AG10803 (cell line): ENCODE data around the gene KMT2E.
A peak's percentile ranks its signal among the peaks of the same experiment; 100 is the strongest.
"Not testable (repeated sequence)": the region's sequence is repeated elsewhere in the genome, so short reads cannot be mapped to it uniquely, and the experiment has no call there.

ENCODE experiments used
- DNase-seq: peaks from one replicate; pipeline ENCODE4 v3.0.0; 2010; ENCODE audit warnings: low read depth
- H3K4me3 ChIP-seq: 2 replicates; pipeline ENCODE4 v1.5.1; 2011; ENCODE audit warnings: mild to moderate bottlenecking, low read length, control low read depth
- TF ChIP-seq, protein P1 (sequence below): conservative IDR thresholded peaks from 2 replicates; pipeline ENCODE4 v1.5.1; 2011; ENCODE audit warnings: mild to moderate bottlenecking, low read length, control low read depth, inconsistent platforms

KMT2E gene

DNA sequence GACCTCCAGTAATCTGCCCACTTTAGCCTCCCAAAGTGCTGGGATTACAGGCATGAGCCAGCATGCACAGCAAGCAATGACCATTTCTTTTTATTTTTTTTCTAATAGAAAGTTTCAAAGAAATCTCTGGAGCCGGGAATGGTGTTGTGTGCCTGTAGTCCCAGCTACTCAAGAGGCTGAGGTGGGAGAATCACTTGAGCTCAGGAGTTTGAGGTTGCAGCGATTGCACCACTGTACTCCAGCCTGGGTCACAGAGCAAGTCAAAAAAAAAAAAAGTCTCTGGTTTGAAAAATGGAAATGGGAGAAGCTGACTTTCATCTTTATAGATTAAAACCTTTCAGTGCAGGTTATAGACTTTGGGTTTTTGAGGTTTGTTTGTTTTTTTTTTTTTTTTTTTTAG lies 44.8 kb upstream of the KMT2E start:
- TF ChIP-seq, protein P1, sequence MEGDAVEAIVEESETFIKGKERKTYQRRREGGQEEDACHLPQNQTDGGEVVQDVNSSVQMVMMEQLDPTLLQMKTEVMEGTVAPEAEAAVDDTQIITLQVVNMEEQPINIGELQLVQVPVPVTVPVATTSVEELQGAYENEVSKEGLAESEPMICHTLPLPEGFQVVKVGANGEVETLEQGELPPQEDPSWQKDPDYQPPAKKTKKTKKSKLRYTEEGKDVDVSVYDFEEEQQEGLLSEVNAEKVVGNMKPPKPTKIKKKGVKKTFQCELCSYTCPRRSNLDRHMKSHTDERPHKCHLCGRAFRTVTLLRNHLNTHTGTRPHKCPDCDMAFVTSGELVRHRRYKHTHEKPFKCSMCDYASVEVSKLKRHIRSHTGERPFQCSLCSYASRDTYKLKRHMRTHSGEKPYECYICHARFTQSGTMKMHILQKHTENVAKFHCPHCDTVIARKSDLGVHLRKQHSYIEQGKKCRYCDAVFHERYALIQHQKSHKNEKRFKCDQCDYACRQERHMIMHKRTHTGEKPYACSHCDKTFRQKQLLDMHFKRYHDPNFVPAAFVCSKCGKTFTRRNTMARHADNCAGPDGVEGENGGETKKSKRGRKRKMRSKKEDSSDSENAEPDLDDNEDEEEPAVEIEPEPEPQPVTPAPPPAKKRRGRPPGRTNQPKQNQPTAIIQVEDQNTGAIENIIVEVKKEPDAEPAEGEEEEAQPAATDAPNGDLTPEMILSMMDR = no peak
- no peak for DNase-seq
- H3K4me3 ChIP-seq = no peak overlapping the region

DNA sequence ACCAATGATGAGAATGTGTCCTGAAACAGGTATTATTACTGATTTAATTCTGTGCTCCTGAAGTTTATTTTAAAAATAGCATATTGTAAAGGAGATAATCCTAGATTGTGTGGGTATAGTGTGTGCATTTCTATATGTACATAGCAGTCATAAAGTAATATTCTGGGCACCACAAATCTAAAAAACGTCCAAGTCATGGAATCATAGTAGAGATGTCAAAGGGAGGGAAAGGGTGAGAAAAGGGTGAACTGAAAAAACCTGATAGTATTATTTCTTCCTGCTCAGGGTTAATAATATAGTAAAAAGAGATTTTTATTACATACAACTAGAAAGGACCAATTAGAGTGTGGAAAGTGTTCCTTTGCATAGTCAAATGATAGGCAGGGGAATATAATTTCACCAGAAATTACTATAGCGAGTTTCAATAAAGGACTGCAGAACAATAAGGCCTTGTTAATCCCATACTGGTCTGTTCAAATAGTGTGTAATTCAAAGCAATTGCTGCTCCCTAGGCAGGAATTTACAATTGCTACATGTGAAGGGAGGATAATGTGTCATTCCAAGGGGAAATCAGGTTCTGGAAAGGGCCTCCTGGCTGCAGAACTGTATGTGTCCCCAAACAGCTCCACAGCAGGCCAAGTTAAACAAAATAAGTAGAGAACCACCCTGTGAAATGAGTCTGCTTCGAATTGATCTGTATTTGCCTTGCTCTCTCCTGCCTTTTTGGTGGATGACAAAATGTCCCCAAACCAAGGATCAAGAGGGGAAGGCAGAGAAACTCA lies 42.5 kb upstream of the KMT2E start:
- no peak overlapping the region for H3K4me3 ChIP-seq
- peak; percentile 66 for DNase-seq
- TF ChIP-seq, protein P1 = no peak

DNA sequence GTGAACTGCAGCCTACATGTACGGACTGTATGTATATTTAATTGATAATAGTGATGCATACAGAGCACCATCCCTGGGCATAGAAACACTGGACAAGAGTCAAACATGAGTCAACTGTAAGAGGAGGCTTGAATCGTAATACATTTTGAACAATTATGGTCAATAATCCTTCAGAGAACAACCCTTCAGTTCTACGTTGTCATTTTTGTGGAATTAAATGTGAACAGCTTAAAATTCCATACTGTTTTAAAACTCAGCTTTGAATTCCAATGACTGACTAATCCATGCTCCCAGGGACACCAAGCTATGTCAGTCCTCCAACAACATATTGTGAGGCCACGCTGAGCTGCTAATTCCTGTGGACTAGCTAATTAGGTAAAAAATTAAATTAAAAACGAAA lies 41.5 kb upstream of the KMT2E start:
- H3K4me3 ChIP-seq = no peak overlapping the region
- peak; percentile 86 for DNase-seq
- TF ChIP-seq, protein P1 = no peak

DNA sequence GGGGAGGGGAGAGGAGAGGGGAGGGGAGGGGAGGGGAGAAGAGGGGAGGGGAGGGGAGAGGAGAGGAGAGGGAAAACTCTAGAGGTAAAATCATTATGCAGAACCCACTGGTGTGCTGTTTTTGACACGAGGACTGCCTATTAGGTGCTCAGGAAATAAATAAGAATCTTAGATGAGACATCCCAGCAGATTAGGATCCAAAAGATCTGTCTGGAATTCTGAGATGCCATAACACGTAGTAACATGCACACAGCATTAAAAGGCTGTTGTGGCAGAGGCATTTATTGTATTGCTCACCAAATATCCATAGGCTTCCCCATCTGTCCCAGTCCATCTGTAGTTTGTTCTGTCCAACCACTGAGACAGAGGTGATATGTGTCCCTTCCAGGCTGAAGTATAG lies 40.8 kb upstream of the KMT2E start:
- no peak overlapping the region for H3K4me3 ChIP-seq
- TF ChIP-seq, protein P1 = no peak
- DNase-seq = no peak

DNA sequence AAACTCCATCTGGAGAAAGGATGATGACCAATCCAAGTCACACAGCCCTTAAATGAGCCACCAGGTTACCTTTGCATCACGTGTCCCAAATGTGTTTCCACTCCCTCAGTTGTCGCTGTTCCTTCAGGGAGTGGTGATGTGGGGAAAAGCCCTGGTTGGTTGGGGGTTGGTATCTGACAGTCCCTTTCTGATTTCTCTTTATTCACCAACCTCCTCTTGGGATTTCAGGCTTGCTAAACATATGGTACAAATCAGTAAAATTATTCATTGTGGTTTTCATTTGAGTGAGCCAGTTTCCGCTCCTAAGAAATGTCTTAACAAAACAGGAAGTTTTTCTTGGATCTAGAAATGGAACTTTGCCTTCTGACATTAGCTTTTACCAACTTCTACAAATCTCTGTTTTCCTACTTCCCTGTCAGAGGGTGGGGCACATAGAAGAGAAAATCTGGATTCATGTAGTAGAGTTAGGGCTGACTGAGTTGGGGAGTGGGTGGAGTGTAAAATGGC lies 40.0 kb upstream of the KMT2E start:
- no peak overlapping the region for H3K4me3 ChIP-seq
- peak; percentile 91 for DNase-seq
- TF ChIP-seq, protein P1 = no peak

DNA sequence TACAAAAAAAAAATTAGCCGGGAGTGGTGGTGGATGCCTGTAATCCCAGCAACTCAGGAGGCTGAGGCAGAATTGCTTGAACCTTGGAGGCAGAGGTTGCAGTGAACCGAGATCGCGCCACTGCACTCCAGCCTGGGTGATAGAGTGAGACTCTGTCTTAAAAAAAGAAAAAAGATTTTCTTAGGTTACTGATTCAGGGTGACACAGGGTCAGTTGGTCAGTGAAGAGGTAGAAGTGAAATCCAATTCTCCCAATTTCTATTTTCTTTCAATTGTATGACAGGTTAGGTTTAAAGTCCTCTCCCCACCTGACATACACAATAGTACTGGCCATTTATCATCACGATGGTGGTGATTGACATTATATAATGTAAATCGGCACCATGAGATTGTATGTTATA lies 38.5 kb upstream of the KMT2E start:
- not testable (repeated sequence) for H3K4me3 ChIP-seq

DNA sequence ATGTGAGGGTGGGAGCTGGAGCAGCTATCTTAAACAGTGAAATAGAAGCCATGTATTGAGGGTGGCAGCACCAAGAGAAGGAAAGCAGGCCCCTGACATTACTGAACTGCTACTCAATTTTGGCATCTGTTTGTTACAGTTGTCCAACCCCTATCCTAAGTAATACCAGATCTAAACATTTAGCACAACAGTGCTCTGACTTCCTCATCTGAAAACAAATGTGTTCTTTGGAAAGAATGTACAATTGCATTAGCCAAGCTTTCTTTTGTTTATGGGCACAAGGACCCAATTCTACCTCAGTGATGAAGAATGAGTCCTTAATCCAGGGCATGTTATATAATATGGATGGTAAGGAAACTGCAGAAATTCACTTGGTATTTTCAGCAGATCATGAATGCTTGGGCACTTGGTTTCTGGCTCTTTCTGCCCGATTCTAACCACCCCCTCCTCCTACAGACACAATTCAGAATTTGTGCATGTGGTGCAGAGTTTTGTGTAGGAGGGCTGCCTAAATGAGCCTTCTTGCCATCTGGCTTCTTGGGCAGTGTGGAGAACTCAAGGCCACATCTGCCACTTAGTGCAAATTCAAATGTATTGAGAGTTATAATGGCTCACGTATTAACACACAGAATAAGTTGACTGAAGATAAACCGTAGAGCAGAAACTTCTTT lies 36.9 kb upstream of the KMT2E start:
- no peak overlapping the region for H3K4me3 ChIP-seq
- no peak for DNase-seq
- TF ChIP-seq, protein P1 = no peak

More for the DNA sequence above, 38.5 kb upstream of the KMT2E start:
- not testable (repeated sequence) for DNase-seq
